ENCODE results near the gene ZFYVE16. TPM values are rescaled to one million over a fixed set of nuclear protein-coding genes. Genes with fewer than 3 reads are reported as not detected.

The ZFYVE16 gene
- total RNA-seq, 4 donors from 2014 or later = 37.7 to 53.6 (median 47.4) TPM

DNA sequence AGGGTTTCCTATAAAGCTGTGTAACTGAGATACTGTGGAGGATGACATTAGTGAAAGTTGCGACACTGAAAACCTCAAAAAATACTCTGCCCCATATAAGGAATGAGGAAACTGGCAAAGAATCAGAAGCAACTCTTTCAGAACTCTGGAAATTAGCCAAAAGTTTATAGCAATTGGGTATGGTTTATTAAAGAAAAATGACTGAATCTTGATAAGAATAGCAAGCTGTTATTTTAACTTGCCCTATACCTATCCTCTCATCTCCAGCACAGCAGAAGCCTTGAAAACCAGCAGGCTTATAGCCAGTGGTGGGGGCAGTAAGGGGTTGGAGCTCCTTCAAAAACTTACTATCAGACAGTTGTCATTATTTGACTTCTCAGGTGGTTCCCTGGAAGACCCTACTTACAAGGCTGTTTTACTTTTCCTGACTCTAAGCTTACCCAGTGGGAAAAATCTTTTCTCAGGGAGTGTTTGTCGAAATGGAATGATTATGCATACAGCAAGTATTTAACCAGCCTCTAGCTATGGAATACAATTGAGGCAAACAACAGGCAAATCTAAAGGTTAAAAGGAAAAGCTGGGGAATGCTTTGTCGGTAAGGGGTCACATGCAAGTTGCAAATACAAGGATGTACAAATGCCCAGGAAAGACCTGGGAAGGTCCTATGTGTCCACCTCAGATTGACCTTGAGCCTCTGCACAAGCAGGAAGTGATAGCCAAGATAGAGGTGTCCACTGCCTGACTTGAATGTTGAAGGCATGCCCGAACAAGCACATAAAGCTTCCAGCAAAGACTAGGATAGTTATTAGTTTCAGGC, 59.0 kb downstream of the ZFYVE16 start:
- TF ChIP-seq, protein P1, sequence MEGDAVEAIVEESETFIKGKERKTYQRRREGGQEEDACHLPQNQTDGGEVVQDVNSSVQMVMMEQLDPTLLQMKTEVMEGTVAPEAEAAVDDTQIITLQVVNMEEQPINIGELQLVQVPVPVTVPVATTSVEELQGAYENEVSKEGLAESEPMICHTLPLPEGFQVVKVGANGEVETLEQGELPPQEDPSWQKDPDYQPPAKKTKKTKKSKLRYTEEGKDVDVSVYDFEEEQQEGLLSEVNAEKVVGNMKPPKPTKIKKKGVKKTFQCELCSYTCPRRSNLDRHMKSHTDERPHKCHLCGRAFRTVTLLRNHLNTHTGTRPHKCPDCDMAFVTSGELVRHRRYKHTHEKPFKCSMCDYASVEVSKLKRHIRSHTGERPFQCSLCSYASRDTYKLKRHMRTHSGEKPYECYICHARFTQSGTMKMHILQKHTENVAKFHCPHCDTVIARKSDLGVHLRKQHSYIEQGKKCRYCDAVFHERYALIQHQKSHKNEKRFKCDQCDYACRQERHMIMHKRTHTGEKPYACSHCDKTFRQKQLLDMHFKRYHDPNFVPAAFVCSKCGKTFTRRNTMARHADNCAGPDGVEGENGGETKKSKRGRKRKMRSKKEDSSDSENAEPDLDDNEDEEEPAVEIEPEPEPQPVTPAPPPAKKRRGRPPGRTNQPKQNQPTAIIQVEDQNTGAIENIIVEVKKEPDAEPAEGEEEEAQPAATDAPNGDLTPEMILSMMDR (IDR thresholded peaks at IDR 0.05; ENCODE audit: low read depth) = no peak

DNA sequence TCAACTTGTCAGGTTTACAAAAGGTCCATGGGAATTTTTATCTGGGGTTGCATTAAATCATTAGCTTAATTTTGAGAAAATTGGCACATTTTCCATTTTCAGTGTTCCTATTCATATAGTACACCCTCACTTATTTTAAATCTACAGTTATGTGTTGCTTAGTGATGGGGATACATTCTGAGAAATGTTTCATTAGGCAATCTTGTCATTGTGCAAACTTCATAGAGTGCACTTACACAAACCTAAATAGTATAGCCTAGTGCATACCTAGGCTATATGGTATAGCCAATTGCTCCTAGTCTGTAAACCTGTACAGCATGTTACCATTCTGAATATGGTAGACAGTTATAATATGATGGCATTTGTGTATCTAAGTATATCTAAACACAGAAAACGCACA, 60.3 kb downstream of the ZFYVE16 start:
- TF ChIP-seq, protein P1 (IDR thresholded peaks at IDR 0.05; ENCODE audit: low read depth) = no peak

DNA sequence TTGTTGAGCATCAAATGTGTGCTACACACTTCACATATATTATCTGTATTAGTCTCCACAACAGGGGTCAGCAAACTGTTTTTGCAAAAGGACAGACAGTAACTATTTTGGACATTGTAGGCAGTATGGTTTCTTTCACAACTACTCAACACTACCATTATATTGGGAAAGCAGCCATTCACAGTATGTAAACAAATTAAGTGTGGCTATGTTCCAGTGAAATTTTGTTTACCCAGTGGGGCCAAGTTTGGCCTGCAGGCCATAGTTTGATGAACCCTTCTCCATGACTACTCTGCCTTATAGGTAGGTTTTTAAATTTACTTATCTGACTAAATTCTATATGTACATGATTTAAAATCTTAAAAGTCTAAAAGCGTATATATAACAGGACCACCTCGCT, 67.1 kb downstream of the ZFYVE16 start:
- TF ChIP-seq, protein P1 (IDR thresholded peaks at IDR 0.05; ENCODE audit: low read depth) = no peak

DNA sequence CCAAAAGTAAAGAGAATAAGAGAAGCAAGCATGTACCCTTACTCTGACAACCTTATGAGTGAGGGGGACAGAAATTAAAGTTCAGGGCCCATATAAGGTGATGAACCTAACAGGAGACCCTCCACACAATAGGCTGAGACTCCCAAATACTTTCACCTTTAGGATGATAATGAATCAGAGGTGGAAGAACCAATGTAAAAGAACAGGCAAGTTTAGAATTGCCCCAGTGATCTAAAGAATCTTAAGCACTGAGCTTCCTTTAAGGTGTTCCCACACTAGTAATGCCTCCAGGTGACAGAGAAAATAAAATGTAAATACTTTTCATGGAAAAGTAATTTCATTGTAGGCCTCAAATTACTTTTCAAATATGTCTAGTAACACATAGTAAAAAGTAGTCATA, 71.8 kb downstream of the ZFYVE16 start:
- TF ChIP-seq, protein P1 (IDR thresholded peaks at IDR 0.05; ENCODE audit: low read depth) = no peak

DNA sequence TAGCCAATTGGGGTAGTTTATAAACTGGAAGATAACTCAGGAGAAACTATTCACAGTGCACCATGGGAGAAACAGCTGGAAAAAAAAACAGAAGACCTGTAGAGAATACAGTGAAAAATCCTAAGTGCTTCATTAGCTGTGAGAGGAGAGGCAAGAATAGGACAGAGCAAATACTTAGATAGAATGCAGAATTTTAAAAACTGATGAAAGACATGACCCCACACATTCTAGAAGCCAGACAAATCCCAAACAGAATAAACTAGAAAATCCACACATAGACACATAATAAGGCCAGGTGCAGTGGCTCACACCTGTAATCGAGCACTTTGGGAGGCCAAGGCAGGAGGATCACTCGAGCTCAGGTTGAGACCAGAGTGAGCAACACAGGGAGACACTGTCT, 72.5 kb downstream of the ZFYVE16 start:
- TF ChIP-seq, protein P1 (IDR thresholded peaks at IDR 0.05; ENCODE audit: low read depth) = no peak

DNA sequence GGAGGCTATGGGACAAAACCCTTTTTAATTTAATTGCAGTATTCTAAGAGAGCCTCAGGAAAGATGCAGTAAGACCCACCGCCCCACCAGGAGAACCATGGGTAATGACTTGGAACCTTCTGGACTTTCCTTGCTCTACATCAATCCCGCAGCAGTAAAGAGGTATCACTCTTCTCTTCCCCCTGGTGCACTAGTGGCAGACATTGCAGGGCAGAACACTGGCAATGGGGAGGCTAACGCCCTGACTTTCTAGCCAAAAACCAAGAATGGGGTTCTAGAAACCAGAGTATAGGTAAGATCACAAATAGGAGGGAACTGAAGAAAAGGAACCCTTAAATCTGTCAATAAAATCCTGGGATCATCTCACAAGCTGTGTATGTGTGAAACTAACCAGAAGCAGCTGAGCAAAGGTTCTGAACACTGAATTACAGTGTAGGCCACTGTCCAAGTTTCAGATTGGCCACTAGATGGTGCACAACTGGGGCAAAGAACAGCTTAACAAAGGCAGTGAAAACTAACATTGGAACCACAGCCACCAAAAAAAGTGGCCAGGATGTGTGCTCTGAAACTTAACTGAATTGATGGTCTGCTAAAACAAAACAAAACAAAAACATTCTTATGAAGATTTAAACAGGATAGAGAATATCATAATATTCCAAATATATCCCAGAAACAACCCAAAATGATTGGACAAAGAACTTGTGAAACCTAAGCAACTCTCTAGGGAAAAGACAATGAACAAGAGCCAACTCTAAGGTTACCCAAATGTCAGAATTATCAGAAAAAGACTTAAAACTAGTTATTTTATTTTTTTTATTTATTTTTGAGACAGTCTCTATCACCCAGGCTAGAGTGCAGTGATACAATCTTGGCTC, 73.4 kb downstream of the ZFYVE16 start:
- TF ChIP-seq, protein P1 (IDR thresholded peaks at IDR 0.05; ENCODE audit: low read depth) = no peak

DNA sequence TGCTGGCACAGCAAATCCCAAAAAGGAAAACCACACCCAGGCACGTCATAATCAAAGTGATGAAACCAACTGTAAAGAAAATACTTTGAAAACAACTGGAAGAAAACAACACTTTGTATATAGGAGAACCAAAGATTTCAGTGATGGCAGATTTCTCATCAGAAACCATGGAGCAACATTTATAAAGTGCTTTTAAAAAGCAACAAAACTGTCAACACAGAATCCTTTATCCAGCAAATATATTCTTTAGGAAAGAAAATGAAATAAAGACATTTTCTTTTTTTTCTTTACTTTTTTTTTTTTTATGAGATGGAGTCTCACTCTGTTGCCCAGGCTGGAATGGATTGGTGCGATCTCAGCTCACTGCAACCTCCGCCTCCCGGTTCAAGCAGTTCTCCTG, 74.7 kb downstream of the ZFYVE16 start:
- TF ChIP-seq, protein P1 (IDR thresholded peaks at IDR 0.05; ENCODE audit: low read depth) = no peak

Measured in subcutaneous adipose tissue (tissue), 4 donors.